22Rv1 (cell line): ENCODE measurements around the gene TLE2.

Experiments used
- ZFX ChIP-seq: fragments of 450-650 bp; IDR thresholded peaks from 2 replicates; pipeline ENCODE4 v1.6.1; 2017; ENCODE audit warnings: antibody characterized with exemption, borderline replicate concordance
- TF ChIP-seq, protein P1 (sequence below): fragments of 450-650 bp; IDR thresholded peaks from 2 replicates; pipeline ENCODE4 v1.5.1; 2017; ENCODE audit warnings: mild to moderate bottlenecking

DNA sequence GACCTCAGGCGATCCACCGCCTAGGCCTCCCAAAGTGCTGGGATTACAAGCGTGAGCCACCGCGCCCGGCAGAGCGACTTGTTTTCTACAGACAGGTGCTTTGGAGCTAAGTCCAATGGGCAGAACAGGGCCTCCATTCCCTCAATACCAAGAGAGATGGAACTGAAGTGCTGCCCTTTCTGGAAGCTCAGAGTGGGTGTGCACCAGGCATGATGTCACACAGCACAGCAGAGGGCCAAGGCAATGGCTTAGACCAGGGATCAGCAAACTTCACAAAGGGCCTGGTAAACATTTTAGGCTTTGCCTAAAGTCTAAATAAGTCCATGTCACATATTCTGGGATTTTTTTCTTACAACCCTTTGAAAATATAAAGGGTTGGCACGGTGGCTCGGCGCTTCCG lies 30.4 kb downstream of the TLE2 start:
- TF ChIP-seq, protein P1, sequence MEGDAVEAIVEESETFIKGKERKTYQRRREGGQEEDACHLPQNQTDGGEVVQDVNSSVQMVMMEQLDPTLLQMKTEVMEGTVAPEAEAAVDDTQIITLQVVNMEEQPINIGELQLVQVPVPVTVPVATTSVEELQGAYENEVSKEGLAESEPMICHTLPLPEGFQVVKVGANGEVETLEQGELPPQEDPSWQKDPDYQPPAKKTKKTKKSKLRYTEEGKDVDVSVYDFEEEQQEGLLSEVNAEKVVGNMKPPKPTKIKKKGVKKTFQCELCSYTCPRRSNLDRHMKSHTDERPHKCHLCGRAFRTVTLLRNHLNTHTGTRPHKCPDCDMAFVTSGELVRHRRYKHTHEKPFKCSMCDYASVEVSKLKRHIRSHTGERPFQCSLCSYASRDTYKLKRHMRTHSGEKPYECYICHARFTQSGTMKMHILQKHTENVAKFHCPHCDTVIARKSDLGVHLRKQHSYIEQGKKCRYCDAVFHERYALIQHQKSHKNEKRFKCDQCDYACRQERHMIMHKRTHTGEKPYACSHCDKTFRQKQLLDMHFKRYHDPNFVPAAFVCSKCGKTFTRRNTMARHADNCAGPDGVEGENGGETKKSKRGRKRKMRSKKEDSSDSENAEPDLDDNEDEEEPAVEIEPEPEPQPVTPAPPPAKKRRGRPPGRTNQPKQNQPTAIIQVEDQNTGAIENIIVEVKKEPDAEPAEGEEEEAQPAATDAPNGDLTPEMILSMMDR: no peak
- no peak for TF ChIP-seq ZFX
